Gastrocnemius medialis (tissue), 4 donors: ENCODE data around the gene GPR12.

Source experiments
- CTCF ChIP-seq, 5 experiments: fragments of 450-650 bp in 3 of 5; fragments of 200-600 bp in 2 of 5; sonication (generic) in 2 of 5; IDR thresholded peaks in 4 of 5; conservative IDR thresholded peaks in 1 of 5; 1 replicate in 4 of 5; 2 replicates in 1 of 5; pipeline ENCODE4 v1.5.1; 2016 to 2019; ENCODE audit warnings: antibody characterized with exemption in 5 of 5, mild to moderate bottlenecking in 3 of 5, moderate library complexity in 3 of 5
- POLR2A ChIP-seq, 2 donors: fragments of 450-650 bp; IDR thresholded peaks; one replicate each; pipeline ENCODE4 v1.6.1; 2017; ENCODE audit warnings: antibody characterized with exemption in 2 of 2, mild to moderate bottlenecking in 2 of 2, moderate library complexity in 2 of 2

DNA sequence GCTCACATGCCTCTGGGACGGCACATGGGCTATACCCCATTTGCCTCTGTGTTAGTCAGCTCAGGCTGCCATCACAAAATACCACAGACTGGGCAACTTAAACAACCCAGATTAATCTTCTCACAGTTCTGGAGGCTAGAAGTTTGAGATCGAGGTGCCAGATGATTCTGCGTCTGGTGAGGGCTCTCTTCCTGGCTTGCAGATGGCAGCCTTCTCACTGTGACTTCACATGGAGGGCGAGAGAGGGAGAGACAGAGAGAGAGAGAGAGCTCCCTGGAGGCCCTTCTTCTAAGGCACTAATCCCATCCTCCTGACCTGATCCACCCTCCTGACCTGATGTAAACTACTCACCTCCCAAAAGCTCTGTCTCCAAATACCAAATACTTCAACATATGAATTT lies 55.0 kb downstream of the GPR12 start:
- TF ChIP-seq CTCF (IDR thresholded peaks at IDR 0.05 in 4 of 5, conservative IDR thresholded peaks at IDR 0.05 in 1 of 5) (no peak), POLR2A (IDR thresholded peaks at IDR 0.05) (no peak)
